PFSK-1 (cell line): ENCODE results near the gene MMP20.

Source experiments
- POLR2AphosphoS5 ChIP-seq: IDR thresholded peaks from 2 replicates; pipeline ENCODE4 v1.6.1; 2012; ENCODE audit warnings: low read depth, mild to moderate bottlenecking, control low read depth, low read length, moderate library complexity
- SIN3A ChIP-seq: IDR thresholded peaks from 2 replicates; pipeline ENCODE4 v1.6.1; 2012; ENCODE audit warnings: mild to moderate bottlenecking, low read length, moderate library complexity, borderline replicate concordance; ENCODE audit not compliant: insufficient read depth
- TAF1 ChIP-seq: IDR thresholded peaks from 2 replicates; pipeline ENCODE4 v1.6.1; 2012; ENCODE audit warnings: low read length, control low read depth, borderline replicate concordance; ENCODE audit not compliant: insufficient read depth
- TF ChIP-seq, protein P1 (sequence below), 2 experiments: IDR thresholded peaks; 2 replicates each; pipeline versions ENCODE4 v1.6.1 to v1.8.0; 2011 to 2012; ENCODE audit warnings: low read depth in 2 of 2, low read length in 2 of 2, control low read depth in 1 of 2, inconsistent platforms in 1 of 2, mild to moderate bottlenecking in 1 of 2, moderate library complexity in 1 of 2; ENCODE audit not compliant: insufficient read depth in 1 of 2

DNA sequence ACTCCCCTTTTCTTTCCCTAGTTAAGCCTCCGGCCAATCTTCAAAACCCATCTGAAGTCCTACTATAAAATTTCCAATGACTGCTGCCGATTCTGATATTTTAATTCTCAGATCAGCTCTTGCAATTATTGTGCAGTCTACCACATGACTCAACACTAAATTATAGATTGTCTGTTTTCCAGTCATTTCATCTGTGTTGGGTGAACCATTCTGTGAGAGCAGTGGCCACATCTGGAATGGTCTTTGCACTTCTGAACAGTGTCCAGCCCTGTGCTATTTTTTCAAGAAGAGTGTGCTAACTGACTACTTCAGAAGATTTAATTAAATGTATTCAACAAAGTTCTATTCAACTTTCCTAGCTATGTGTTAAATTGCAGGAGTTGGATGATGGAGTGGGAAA, 47.4 kb downstream of the MMP20 start:
- TF ChIP-seq, protein P1, sequence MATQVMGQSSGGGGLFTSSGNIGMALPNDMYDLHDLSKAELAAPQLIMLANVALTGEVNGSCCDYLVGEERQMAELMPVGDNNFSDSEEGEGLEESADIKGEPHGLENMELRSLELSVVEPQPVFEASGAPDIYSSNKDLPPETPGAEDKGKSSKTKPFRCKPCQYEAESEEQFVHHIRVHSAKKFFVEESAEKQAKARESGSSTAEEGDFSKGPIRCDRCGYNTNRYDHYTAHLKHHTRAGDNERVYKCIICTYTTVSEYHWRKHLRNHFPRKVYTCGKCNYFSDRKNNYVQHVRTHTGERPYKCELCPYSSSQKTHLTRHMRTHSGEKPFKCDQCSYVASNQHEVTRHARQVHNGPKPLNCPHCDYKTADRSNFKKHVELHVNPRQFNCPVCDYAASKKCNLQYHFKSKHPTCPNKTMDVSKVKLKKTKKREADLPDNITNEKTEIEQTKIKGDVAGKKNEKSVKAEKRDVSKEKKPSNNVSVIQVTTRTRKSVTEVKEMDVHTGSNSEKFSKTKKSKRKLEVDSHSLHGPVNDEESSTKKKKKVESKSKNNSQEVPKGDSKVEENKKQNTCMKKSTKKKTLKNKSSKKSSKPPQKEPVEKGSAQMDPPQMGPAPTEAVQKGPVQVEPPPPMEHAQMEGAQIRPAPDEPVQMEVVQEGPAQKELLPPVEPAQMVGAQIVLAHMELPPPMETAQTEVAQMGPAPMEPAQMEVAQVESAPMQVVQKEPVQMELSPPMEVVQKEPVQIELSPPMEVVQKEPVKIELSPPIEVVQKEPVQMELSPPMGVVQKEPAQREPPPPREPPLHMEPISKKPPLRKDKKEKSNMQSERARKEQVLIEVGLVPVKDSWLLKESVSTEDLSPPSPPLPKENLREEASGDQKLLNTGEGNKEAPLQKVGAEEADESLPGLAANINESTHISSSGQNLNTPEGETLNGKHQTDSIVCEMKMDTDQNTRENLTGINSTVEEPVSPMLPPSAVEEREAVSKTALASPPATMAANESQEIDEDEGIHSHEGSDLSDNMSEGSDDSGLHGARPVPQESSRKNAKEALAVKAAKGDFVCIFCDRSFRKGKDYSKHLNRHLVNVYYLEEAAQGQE (IDR thresholded peaks at IDR 0.05; ENCODE audit: insufficient read depth in 1 of 2, low read depth in 2 of 2, low read length in 2 of 2): no peak
- TF ChIP-seq TAF1: no peak
- no peak for TF ChIP-seq POLR2AphosphoS5
- no peak for TF ChIP-seq SIN3A
